ENCODE measurements around the gene PPME1.

The PPME1 gene

GRCh38 chr11:74238243-74238642 lies 67.2 kb downstream of the PPME1 start:
- no peak overlapping the region for H3K4me3 ChIP-seq (ENCODE audit: low read depth in 1 of 5, low read length in 5 of 5)
- H3K4me1 ChIP-seq (ENCODE audit: control insufficient read depth in 5 of 5, insufficient read depth in 5 of 5, low read length in 5 of 5), result peaks cover 0 to 7% (median 0%) of the 10 kb centered on the region in 5 donors
- H3K9me3 ChIP-seq (ENCODE audit: control insufficient read depth in 5 of 5, low read length in 5 of 5), result no peaks in the 10 kb centered on the region
- H3K27ac ChIP-seq (ENCODE audit: low read depth, low read length), result no peak overlapping the region
- H3K36me3 ChIP-seq (ENCODE audit: control insufficient read depth in 5 of 5, insufficient read depth in 5 of 5, low read length in 5 of 5), result peaks cover 34 to 62% (median 50%) of the 10 kb centered on the region in 5 donors
- H3K9ac ChIP-seq (ENCODE audit: low read length in 5 of 5), result peak overlapping the region in 1 of 5 donors; percentile 5
- H3K27me3 ChIP-seq (ENCODE audit: control insufficient read depth in 5 of 5, insufficient read depth in 4 of 5, low read length in 5 of 5), result no peaks in the 10 kb centered on the region

- Histone ChIP-seq H3K4me3 (ENCODE audit: low read depth in 1 of 5, low read length in 5 of 5) (no peak overlapping the region), H3K36me3 (ENCODE audit: control insufficient read depth in 5 of 5, insufficient read depth in 5 of 5, low read length in 5 of 5) (peaks cover 35 to 69% (median 55%) of the 10 kb centered on the region in 5 donors), H3K9ac (ENCODE audit: low read length in 5 of 5) (no peak overlapping the region), H3K27ac (ENCODE audit: low read depth, low read length) (no peak overlapping the region), H3K9me3 (ENCODE audit: control insufficient read depth in 5 of 5, low read length in 5 of 5) (no peaks in the 10 kb centered on the region), H3K27me3 (ENCODE audit: control insufficient read depth in 5 of 5, insufficient read depth in 4 of 5, low read length in 5 of 5) (no peaks in the 10 kb centered on the region), H3K4me1 (ENCODE audit: control insufficient read depth in 5 of 5, insufficient read depth in 5 of 5, low read length in 5 of 5) (no peaks in the 10 kb centered on the region)
Observed at GRCh38 chr11:74248469-74248868, 77.4 kb downstream of the PPME1 start.

- no peak overlapping the region for H3K9ac ChIP-seq (ENCODE audit: low read length in 5 of 5)
- H3K27me3 ChIP-seq (ENCODE audit: control insufficient read depth in 5 of 5, insufficient read depth in 4 of 5, low read length in 5 of 5), result no peaks in the 10 kb centered on the region
- no peaks in the 10 kb centered on the region for H3K4me1 ChIP-seq (ENCODE audit: control insufficient read depth in 5 of 5, insufficient read depth in 5 of 5, low read length in 5 of 5)
- H3K27ac ChIP-seq (ENCODE audit: low read depth, low read length), result no peak overlapping the region
- H3K9me3 ChIP-seq (ENCODE audit: control insufficient read depth in 5 of 5, low read length in 5 of 5), result no peaks in the 10 kb centered on the region
- H3K4me3 ChIP-seq (ENCODE audit: low read depth in 1 of 5, low read length in 5 of 5), result no peak overlapping the region
- peaks cover 35 to 80% (median 65%) of the 10 kb centered on the region in 5 donors for H3K36me3 ChIP-seq (ENCODE audit: control insufficient read depth in 5 of 5, insufficient read depth in 5 of 5, low read length in 5 of 5)
Observed at GRCh38 chr11:74249496-74249895, 78.4 kb downstream of the PPME1 start.

GRCh38 chr11:74253361-74253760 lies 82.3 kb downstream of the PPME1 start:
- Histone ChIP-seq H3K27me3 (ENCODE audit: control insufficient read depth in 5 of 5, insufficient read depth in 4 of 5, low read length in 5 of 5) (no peaks in the 10 kb centered on the region), H3K4me3 (ENCODE audit: low read depth in 1 of 5, low read length in 5 of 5) (no peak overlapping the region), H3K9me3 (ENCODE audit: control insufficient read depth in 5 of 5, low read length in 5 of 5) (no peaks in the 10 kb centered on the region), H3K4me1 (ENCODE audit: control insufficient read depth in 5 of 5, insufficient read depth in 5 of 5, low read length in 5 of 5) (peaks cover 0 to 7% (median 5%) of the 10 kb centered on the region in 5 donors), H3K36me3 (ENCODE audit: control insufficient read depth in 5 of 5, insufficient read depth in 5 of 5, low read length in 5 of 5) (peaks cover 19 to 69% (median 55%) of the 10 kb centered on the region in 5 donors), H3K9ac (ENCODE audit: low read length in 5 of 5) (no peak overlapping the region), H3K27ac (ENCODE audit: low read depth, low read length) (no peak overlapping the region)

- Histone ChIP-seq H3K4me3 (ENCODE audit: low read depth in 1 of 5, low read length in 5 of 5) (no peak overlapping the region), H3K9ac (ENCODE audit: low read length in 5 of 5) (no peak overlapping the region), H3K9me3 (ENCODE audit: control insufficient read depth in 5 of 5, low read length in 5 of 5) (no peaks in the 10 kb centered on the region), H3K4me1 (ENCODE audit: control insufficient read depth in 5 of 5, insufficient read depth in 5 of 5, low read length in 5 of 5) (peaks cover 0 to 7% (median 5%) of the 10 kb centered on the region in 5 donors), H3K27me3 (ENCODE audit: control insufficient read depth in 5 of 5, insufficient read depth in 4 of 5, low read length in 5 of 5) (no peaks in the 10 kb centered on the region), H3K27ac (ENCODE audit: low read depth, low read length) (no peak overlapping the region), H3K36me3 (ENCODE audit: control insufficient read depth in 5 of 5, insufficient read depth in 5 of 5, low read length in 5 of 5) (peaks cover 0 to 46% (median 41%) of the 10 kb centered on the region in 5 donors)
Observed at GRCh38 chr11:74255741-74256375, 84.8 kb downstream of the PPME1 start.

- H3K4me1 ChIP-seq (ENCODE audit: control insufficient read depth in 5 of 5, insufficient read depth in 5 of 5, low read length in 5 of 5), result peaks cover 0 to 7% (median 5%) of the 10 kb centered on the region in 5 donors
- H3K36me3 ChIP-seq (ENCODE audit: control insufficient read depth in 5 of 5, insufficient read depth in 5 of 5, low read length in 5 of 5), result peaks cover 0 to 39% (median 34%) of the 10 kb centered on the region in 5 donors
- H3K4me3 ChIP-seq (ENCODE audit: low read depth in 1 of 5, low read length in 5 of 5), result no peak overlapping the region
- H3K9me3 ChIP-seq (ENCODE audit: control insufficient read depth in 5 of 5, low read length in 5 of 5), result no peaks in the 10 kb centered on the region
- no peak overlapping the region for H3K27ac ChIP-seq (ENCODE audit: low read depth, low read length)
- H3K9ac ChIP-seq (ENCODE audit: low read length in 5 of 5), result no peak overlapping the region
- no peaks in the 10 kb centered on the region for H3K27me3 ChIP-seq (ENCODE audit: control insufficient read depth in 5 of 5, insufficient read depth in 4 of 5, low read length in 5 of 5)
Observed at GRCh38 chr11:74256378-74257133, 85.5 kb downstream of the PPME1 start.

GRCh38 chr11:74257959-74258553 lies 87.0 kb downstream of the PPME1 start:
- no peak overlapping the region for H3K27ac ChIP-seq (ENCODE audit: low read depth, low read length)

GRCh38 chr11:74262725-74263124 lies 91.6 kb downstream of the PPME1 start:
- H3K27me3 ChIP-seq (ENCODE audit: control insufficient read depth in 5 of 5, insufficient read depth in 4 of 5, low read length in 5 of 5), result peaks cover 0 to 3% (median 0%) of the 10 kb centered on the region in 5 donors
- H3K4me3 ChIP-seq (ENCODE audit: low read depth in 1 of 5, low read length in 5 of 5), result no peak overlapping the region
- no peaks in the 10 kb centered on the region for H3K9me3 ChIP-seq (ENCODE audit: control insufficient read depth in 5 of 5, low read length in 5 of 5)
- no peak overlapping the region for H3K27ac ChIP-seq (ENCODE audit: low read depth, low read length)
- H3K4me1 ChIP-seq (ENCODE audit: control insufficient read depth in 5 of 5, insufficient read depth in 5 of 5, low read length in 5 of 5), result peaks cover 0 to 6% (median 5%) of the 10 kb centered on the region in 5 donors
- no peak overlapping the region for H3K9ac ChIP-seq (ENCODE audit: low read length in 5 of 5)
- H3K36me3 ChIP-seq (ENCODE audit: control insufficient read depth in 5 of 5, insufficient read depth in 5 of 5, low read length in 5 of 5), result no peaks in the 10 kb centered on the region

More at GRCh38 chr11:74257959-74258553, 87.0 kb downstream of the PPME1 start:
- Histone ChIP-seq H3K9me3 (ENCODE audit: control insufficient read depth in 5 of 5, low read length in 5 of 5) (no peaks in the 10 kb centered on the region), H3K4me1 (ENCODE audit: control insufficient read depth in 5 of 5, insufficient read depth in 5 of 5, low read length in 5 of 5) (peaks cover 0 to 7% (median 5%) of the 10 kb centered on the region in 5 donors), H3K27me3 (ENCODE audit: control insufficient read depth in 5 of 5, insufficient read depth in 4 of 5, low read length in 5 of 5) (peaks cover 0 to 3% (median 0%) of the 10 kb centered on the region in 5 donors), H3K36me3 (ENCODE audit: control insufficient read depth in 5 of 5, insufficient read depth in 5 of 5, low read length in 5 of 5) (peaks cover 0 to 27% (median 24%) of the 10 kb centered on the region in 5 donors), H3K4me3 (ENCODE audit: low read depth in 1 of 5, low read length in 5 of 5) (no peak overlapping the region), H3K9ac (ENCODE audit: low read length in 5 of 5) (no peak overlapping the region)

- Histone ChIP-seq H3K9ac (ENCODE audit: low read length in 5 of 5) (no peak overlapping the region), H3K27me3 (ENCODE audit: control insufficient read depth in 5 of 5, insufficient read depth in 4 of 5, low read length in 5 of 5) (peaks cover 0 to 3% (median 0%) of the 10 kb centered on the region in 5 donors), H3K27ac (ENCODE audit: low read depth, low read length) (no peak overlapping the region), H3K9me3 (ENCODE audit: control insufficient read depth in 5 of 5, low read length in 5 of 5) (no peaks in the 10 kb centered on the region), H3K36me3 (ENCODE audit: control insufficient read depth in 5 of 5, insufficient read depth in 5 of 5, low read length in 5 of 5) (no peaks in the 10 kb centered on the region), H3K4me3 (ENCODE audit: low read depth in 1 of 5, low read length in 5 of 5) (no peak overlapping the region), H3K4me1 (ENCODE audit: control insufficient read depth in 5 of 5, insufficient read depth in 5 of 5, low read length in 5 of 5) (peaks cover 0 to 6% (median 0%) of the 10 kb centered on the region in 5 donors)
Observed at GRCh38 chr11:74265256-74265655, 94.2 kb downstream of the PPME1 start.

- Histone ChIP-seq H3K27ac (ENCODE audit: low read depth, low read length) (no peak overlapping the region), H3K9ac (ENCODE audit: low read length in 5 of 5) (no peak overlapping the region), H3K4me1 (ENCODE audit: control insufficient read depth in 5 of 5, insufficient read depth in 5 of 5, low read length in 5 of 5) (peaks cover 0 to 6% (median 0%) of the 10 kb centered on the region in 5 donors), H3K36me3 (ENCODE audit: control insufficient read depth in 5 of 5, insufficient read depth in 5 of 5, low read length in 5 of 5) (no peaks in the 10 kb centered on the region), H3K27me3 (ENCODE audit: control insufficient read depth in 5 of 5, insufficient read depth in 4 of 5, low read length in 5 of 5) (peaks cover 0 to 3% (median 0%) of the 10 kb centered on the region in 5 donors), H3K4me3 (ENCODE audit: low read depth in 1 of 5, low read length in 5 of 5) (no peak overlapping the region), H3K9me3 (ENCODE audit: control insufficient read depth in 5 of 5, low read length in 5 of 5) (no peaks in the 10 kb centered on the region)
Observed at GRCh38 chr11:74267014-74267413, 95.9 kb downstream of the PPME1 start.

Data from subcutaneous abdominal adipose tissue (tissue), 5 donors.